HG03103 (cell line): Measurements from ENCODE around the gene KREMEN2.

Experiments used
- ATAC-seq: cut with Tn5 transposase; IDR thresholded peaks from one replicate; pipeline ENCODE4 v1.9.1; 2021; ENCODE audit warnings: low read depth; ENCODE audit not compliant: unreplicated experiment

Gene KREMEN2

GRCh38 chr16:3000540-3000939 is 36.5 kb downstream of the KREMEN2 start:
- no peak for ATAC-seq

GRCh38 chr16:3001316-3001715 is 37.2 kb downstream of the KREMEN2 start:
- no peak for ATAC-seq

GRCh38 chr16:3003582-3004270 is 39.7 kb downstream of the KREMEN2 start:
- peak; percentile 93 for ATAC-seq

GRCh38 chr16:3004319-3004718 is 40.2 kb downstream of the KREMEN2 start:
- no peak for ATAC-seq

GRCh38 chr16:3004781-3005284 is 40.8 kb downstream of the KREMEN2 start:
- ATAC-seq, result no peak

- no peak for ATAC-seq
These were observed 43.2 kb downstream of the KREMEN2 start for GRCh38 chr16:3007059-3007956.

GRCh38 chr16:3007957-3008689 is 44.0 kb downstream of the KREMEN2 start:
- no peak for ATAC-seq

GRCh38 chr16:3008690-3009037 is 44.6 kb downstream of the KREMEN2 start:
- ATAC-seq, result no peak

GRCh38 chr16:3009568-3010390 is 45.7 kb downstream of the KREMEN2 start:
- ATAC-seq, result no peak

- ATAC-seq, result no peak
These were observed 46.4 kb downstream of the KREMEN2 start for GRCh38 chr16:3010510-3010909.

- ATAC-seq, result no peak
These were observed 48.2 kb downstream of the KREMEN2 start for GRCh38 chr16:3012246-3012645.

- ATAC-seq, result no peak
These were observed 48.8 kb downstream of the KREMEN2 start, which contains the start of gene CLDN9 for GRCh38 chr16:3012828-3013420. CLDN9 (plus strand) TSS chr16:3012923; CDS start chr16:3013363, 440 bp downstream.

- no peak for ATAC-seq
These were observed 49.4 kb downstream of the KREMEN2 start for GRCh38 chr16:3013491-3013951.

- no peak for ATAC-seq
These were observed 50.1 kb downstream of the KREMEN2 start for GRCh38 chr16:3013998-3014690.

- no peak for ATAC-seq
These were observed 50.9 kb downstream of the KREMEN2 start for GRCh38 chr16:3014971-3015370.

- no peak for ATAC-seq
These were observed 51.9 kb downstream of the KREMEN2 start for GRCh38 chr16:3015865-3016521.

- ATAC-seq, result no peak
These were observed 53.3 kb downstream of the KREMEN2 start for GRCh38 chr16:3017344-3017743.
